ENCODE measurements around the gene ELOF1. TPM values are rescaled to one million over a fixed set of nuclear protein-coding genes. Genes with fewer than 3 reads are reported as not detected.
A peak's percentile ranks its signal among the peaks of the same experiment; 100 is the strongest.

Gene ELOF1
- total and polyA plus RNA-seq, 2 of the 13 experiments (the other 11 are each of a cell fraction or from before 2014, with no cell fraction given), result 14.5 to 43.2 TPM

DNA sequence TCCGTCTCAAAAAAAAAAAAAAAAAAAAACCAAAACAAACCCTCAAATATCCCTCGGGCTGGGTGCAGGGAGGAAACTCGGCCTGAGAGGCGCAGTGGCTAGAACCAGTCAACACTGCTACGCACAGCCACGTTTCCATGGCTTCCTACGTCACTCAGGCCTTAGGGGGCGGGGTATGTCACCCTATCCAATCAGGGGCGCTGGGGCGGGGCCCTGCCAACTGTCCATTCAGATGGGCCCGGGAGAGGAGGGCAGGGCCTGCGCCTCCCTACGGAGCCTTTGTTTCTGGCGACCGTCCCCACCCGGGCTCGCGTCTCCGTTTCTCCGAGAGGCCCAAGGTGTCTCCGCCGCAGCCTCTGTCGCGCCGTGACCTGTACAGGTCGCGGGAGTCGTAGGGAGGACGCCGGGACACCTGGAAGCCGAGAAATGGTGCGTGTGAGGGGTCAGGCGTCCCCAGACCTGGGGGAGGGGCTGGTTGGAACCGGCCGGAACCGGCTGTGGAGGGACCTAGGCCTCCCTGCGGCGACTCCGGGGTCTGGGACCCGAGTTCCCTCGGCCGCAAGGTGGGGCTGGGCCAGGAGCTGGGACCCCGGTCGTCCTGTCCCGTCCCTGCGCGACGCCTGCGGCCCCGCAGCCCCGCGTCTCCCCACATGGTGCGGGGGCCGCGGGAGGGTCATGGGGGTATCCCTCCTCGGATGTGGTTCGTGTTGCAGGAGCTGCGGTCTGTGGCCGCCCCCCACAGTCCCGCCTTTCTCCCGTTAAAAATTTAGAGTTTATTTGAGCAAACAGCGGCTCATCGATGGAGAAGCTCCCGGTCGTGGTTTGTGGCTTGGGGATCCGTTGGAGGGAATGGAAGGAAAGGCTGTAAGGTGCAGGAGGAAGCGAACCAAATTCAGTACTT, 38.4 kb upstream of the ELOF1 start, which contains the start of gene ZNF627 (continued):
- peak; percentile 79 for TF ChIP-seq ZNF546 (CRISPR knock-in tag; conservative IDR thresholded peaks at IDR 0.05)
- TF ChIP-seq, protein P1, sequence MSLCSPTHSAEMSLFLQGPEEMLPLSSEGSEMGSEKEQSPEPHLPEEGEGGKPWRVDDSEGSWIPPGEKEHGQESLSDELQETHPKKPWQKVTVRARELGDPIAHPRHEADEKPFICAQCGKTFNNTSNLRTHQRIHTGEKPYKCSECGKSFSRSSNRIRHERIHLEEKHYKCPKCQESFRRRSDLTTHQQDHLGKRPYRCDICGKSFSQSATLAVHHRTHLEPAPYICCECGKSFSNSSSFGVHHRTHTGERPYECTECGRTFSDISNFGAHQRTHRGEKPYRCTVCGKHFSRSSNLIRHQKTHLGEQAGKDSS (CRISPR knock-in tag; IDR thresholded peaks at IDR 0.05; ENCODE audit: borderline replicate concordance, low read depth), result peak; percentile 73
- 0 out of 2 replicates have a peak, but pooled peaks have one; percentile 34 for TF ChIP-seq ZFP82 (CRISPR knock-in tag; IDR thresholded peaks at IDR 0.05; ENCODE audit: borderline replicate concordance)
- TF ChIP-seq PTBP1 (IDR thresholded peaks at IDR 0.05; ENCODE audit: low read depth, low read length, poor library complexity, severe bottlenecking), result no peak
- TF ChIP-seq SKI (IDR thresholded peaks at IDR 0.05; ENCODE audit: partially characterized antibody), result no peak
- TF ChIP-seq BRD4 (CRISPR knock-in tag; IDR thresholded peaks at IDR 0.05), result peak; percentile 75; the same call in 1 of the 2 replicates
- no peak; the same call in 1 of the 2 replicates for TF ChIP-seq ZNF552 (CRISPR knock-in tag; IDR thresholded peaks at IDR 0.05; ENCODE audit: borderline replicate concordance)
- no peak for TF ChIP-seq HNRNPH1 (optimal IDR thresholded peaks at IDR 0.05; ENCODE audit: low read depth, low read length)
- no peak for TF ChIP-seq CBX2 (IDR thresholded peaks at IDR 0.05; ENCODE audit: low read depth, low read length)
- no peak for TF ChIP-seq CBX2 (CRISPR knock-in tag; IDR thresholded peaks at IDR 0.05; ENCODE audit: low read depth)
- no peak for TF ChIP-seq HNF4A (CRISPR knock-in tag; IDR thresholded peaks at IDR 0.05)
- TF ChIP-seq ZBTB7B (CRISPR knock-in tag; IDR thresholded peaks at IDR 0.05), result peak; percentile 67; the same call in 1 of the 2 replicates
- 0 out of 2 replicates have a peak, but pooled peaks have one; percentile 35 for TF ChIP-seq ZBTB3 (CRISPR knock-in tag; IDR thresholded peaks at IDR 0.05; ENCODE audit: borderline replicate concordance, low read depth)
- TF ChIP-seq, protein P2, sequence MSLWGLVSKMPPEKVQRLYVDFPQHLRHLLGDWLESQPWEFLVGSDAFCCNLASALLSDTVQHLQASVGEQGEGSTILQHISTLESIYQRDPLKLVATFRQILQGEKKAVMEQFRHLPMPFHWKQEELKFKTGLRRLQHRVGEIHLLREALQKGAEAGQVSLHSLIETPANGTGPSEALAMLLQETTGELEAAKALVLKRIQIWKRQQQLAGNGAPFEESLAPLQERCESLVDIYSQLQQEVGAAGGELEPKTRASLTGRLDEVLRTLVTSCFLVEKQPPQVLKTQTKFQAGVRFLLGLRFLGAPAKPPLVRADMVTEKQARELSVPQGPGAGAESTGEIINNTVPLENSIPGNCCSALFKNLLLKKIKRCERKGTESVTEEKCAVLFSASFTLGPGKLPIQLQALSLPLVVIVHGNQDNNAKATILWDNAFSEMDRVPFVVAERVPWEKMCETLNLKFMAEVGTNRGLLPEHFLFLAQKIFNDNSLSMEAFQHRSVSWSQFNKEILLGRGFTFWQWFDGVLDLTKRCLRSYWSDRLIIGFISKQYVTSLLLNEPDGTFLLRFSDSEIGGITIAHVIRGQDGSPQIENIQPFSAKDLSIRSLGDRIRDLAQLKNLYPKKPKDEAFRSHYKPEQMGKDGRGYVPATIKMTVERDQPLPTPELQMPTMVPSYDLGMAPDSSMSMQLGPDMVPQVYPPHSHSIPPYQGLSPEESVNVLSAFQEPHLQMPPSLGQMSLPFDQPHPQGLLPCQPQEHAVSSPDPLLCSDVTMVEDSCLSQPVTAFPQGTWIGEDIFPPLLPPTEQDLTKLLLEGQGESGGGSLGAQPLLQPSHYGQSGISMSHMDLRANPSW (CRISPR knock-in tag; IDR thresholded peaks at IDR 0.05; ENCODE audit: borderline replicate concordance), result peak; percentile 95
- TF ChIP-seq, protein P3, sequence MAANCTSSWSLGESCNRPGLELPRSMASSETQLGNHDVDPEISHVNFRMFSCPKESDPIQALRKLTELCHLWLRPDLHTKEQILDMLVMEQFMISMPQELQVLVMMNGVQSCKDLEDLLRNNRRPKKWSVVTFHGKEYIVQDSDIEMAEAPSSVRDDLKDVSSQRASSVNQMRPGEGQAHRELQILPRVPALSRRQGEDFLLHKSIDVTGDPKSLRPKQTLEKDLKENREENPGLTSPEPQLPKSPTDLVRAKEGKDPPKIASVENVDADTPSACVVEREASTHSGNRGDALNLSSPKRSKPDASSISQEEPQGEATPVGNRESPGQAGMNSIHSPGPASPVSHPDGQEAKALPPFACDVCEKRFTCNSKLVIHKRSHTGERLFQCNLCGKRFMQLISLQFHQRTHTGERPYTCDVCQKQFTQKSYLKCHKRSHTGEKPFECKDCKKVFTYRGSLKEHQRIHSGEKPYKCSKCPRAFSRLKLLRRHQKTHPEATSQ (CRISPR knock-in tag; IDR thresholded peaks at IDR 0.05; ENCODE audit: borderline replicate concordance), result no peak
- TF ChIP-seq ZNF672 (CRISPR knock-in tag; IDR thresholded peaks at IDR 0.05), result no peak
- TF ChIP-seq MBNL3 (CRISPR knock-in tag; conservative IDR thresholded peaks at IDR 0.05), result no peak
- TF ChIP-seq, protein P4, sequence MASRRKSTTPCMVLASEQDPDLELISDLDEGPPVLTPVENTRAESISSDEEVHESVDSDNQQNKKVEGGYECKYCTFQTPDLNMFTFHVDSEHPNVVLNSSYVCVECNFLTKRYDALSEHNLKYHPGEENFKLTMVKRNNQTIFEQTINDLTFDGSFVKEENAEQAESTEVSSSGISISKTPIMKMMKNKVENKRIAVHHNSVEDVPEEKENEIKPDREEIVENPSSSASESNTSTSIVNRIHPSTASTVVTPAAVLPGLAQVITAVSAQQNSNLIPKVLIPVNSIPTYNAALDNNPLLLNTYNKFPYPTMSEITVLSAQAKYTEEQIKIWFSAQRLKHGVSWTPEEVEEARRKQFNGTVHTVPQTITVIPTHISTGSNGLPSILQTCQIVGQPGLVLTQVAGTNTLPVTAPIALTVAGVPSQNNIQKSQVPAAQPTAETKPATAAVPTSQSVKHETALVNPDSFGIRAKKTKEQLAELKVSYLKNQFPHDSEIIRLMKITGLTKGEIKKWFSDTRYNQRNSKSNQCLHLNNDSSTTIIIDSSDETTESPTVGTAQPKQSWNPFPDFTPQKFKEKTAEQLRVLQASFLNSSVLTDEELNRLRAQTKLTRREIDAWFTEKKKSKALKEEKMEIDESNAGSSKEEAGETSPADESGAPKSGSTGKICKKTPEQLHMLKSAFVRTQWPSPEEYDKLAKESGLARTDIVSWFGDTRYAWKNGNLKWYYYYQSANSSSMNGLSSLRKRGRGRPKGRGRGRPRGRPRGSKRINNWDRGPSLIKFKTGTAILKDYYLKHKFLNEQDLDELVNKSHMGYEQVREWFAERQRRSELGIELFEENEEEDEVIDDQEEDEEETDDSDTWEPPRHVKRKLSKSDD (CRISPR knock-in tag; IDR thresholded peaks at IDR 0.05; ENCODE audit: low read depth), result 0 out of 2 replicates have a peak, but pooled peaks have one; percentile 48
- TF ChIP-seq ZNF329 (CRISPR knock-in tag; IDR thresholded peaks at IDR 0.05; ENCODE audit: low read depth), result 0 out of 2 replicates have a peak, but pooled peaks have one; percentile 52
